ENCODE measurements around the gene TSPAN9.

Gene TSPAN9

GRCh38 chr12:3310271-3311026 lies 233.3 kb downstream of the TSPAN9 start:
- no peak for DNase-seq
- TF ChIP-seq, protein P1, sequence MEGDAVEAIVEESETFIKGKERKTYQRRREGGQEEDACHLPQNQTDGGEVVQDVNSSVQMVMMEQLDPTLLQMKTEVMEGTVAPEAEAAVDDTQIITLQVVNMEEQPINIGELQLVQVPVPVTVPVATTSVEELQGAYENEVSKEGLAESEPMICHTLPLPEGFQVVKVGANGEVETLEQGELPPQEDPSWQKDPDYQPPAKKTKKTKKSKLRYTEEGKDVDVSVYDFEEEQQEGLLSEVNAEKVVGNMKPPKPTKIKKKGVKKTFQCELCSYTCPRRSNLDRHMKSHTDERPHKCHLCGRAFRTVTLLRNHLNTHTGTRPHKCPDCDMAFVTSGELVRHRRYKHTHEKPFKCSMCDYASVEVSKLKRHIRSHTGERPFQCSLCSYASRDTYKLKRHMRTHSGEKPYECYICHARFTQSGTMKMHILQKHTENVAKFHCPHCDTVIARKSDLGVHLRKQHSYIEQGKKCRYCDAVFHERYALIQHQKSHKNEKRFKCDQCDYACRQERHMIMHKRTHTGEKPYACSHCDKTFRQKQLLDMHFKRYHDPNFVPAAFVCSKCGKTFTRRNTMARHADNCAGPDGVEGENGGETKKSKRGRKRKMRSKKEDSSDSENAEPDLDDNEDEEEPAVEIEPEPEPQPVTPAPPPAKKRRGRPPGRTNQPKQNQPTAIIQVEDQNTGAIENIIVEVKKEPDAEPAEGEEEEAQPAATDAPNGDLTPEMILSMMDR (IDR thresholded peaks at IDR 0.05), result no peak
- Mint-ChIP-seq H3K4me1 (peaks cover 51% of the 10 kb centered on the region), H3K9me3 (no peaks in the 10 kb centered on the region), H3K36me3 (ENCODE audit: low read depth) (no peaks in the 10 kb centered on the region), H3K27me3 (ENCODE audit: low read depth, poor library complexity) (peaks cover 20% of the 10 kb centered on the region), H3K4me3 (no peak overlapping the region), H3K27ac (no peak overlapping the region)

DNA sequence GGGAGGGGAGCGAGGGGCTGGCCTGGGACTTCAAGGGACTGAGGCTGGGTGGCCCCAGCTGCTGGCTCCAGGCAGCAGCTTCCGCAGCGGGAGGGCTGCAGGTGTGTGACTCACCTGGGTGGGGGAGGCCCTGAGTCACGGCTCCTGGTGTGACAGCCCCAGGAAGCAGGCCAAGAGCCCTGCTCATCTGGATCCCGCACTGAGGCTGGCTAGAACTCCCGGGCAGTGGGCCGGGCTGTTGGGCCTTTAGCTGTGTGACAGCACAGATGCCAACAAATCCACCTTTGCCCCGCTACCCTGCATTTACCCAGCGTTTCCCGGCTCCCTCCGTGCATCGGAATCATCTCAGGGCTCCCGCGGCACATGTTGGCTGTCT lies 233.8 kb downstream of the TSPAN9 start:
- TF ChIP-seq, protein P1 (IDR thresholded peaks at IDR 0.05), result no peak
- peaks cover 55% of the 10 kb centered on the region for H3K4me1 Mint-ChIP-seq
- H3K27ac Mint-ChIP-seq, result no peak overlapping the region
- no peak for DNase-seq
- H3K9me3 Mint-ChIP-seq, result no peaks in the 10 kb centered on the region
- no peak overlapping the region for H3K4me3 Mint-ChIP-seq
- peaks cover 25% of the 10 kb centered on the region for H3K27me3 Mint-ChIP-seq (ENCODE audit: low read depth, poor library complexity)
- no peaks in the 10 kb centered on the region for H3K36me3 Mint-ChIP-seq (ENCODE audit: low read depth)

DNA sequence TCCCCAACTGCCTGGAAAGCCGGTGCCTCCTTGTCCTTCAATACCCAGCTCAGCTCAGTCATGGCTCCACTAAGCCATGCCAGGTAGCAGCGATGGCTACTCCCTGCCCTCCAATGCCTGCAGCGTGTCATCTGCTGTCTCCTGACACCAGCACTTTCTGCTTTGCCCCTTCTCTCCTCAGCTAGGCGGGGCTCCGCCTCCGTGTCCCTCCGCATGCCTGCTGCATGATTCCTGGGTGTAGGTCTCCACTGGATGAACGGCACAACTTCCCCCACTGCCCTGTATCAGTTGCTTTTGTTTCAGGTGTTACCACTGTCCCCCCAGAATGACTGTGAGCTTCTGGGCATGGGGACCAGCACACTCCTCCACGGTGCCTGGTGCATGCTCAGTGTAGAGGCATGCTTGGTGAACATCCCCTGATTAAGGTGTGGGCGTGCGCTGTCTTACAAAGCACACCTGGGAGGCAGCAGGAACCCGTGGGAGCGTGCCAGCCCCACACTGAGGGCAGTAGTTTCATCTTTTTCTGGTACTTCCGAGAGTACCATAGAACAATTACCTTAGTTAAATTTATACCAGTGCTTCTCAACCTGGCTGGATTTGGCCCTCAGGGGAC lies 234.4 kb downstream of the TSPAN9 start:
- Mint-ChIP-seq H3K9me3 (no peaks in the 10 kb centered on the region), H3K27ac (no peak overlapping the region), H3K36me3 (ENCODE audit: low read depth) (no peaks in the 10 kb centered on the region), H3K4me3 (no peak overlapping the region), H3K4me1 (peaks cover 55% of the 10 kb centered on the region), H3K27me3 (ENCODE audit: low read depth, poor library complexity) (peaks cover 29% of the 10 kb centered on the region)
- no peak for DNase-seq
- TF ChIP-seq, protein P1 (IDR thresholded peaks at IDR 0.05), result no peak

- no peak for DNase-seq
- H3K27ac Mint-ChIP-seq, result no peak overlapping the region
- no peaks in the 10 kb centered on the region for H3K9me3 Mint-ChIP-seq
- H3K27me3 Mint-ChIP-seq (ENCODE audit: low read depth, poor library complexity), result peaks cover 29% of the 10 kb centered on the region
- H3K4me3 Mint-ChIP-seq, result no peak overlapping the region
- peaks cover 40% of the 10 kb centered on the region for H3K4me1 Mint-ChIP-seq
- no peaks in the 10 kb centered on the region for H3K36me3 Mint-ChIP-seq (ENCODE audit: low read depth)
- TF ChIP-seq, protein P1 (IDR thresholded peaks at IDR 0.05), result no peak
These were observed 235.9 kb downstream of the TSPAN9 start for GRCh38 chr12:3313066-3313465.

- H3K27me3 Mint-ChIP-seq (ENCODE audit: low read depth, poor library complexity), result peaks cover 27% of the 10 kb centered on the region
- TF ChIP-seq, protein P1 (IDR thresholded peaks at IDR 0.05), result peak; percentile 42
- H3K36me3 Mint-ChIP-seq (ENCODE audit: low read depth), result no peaks in the 10 kb centered on the region
- peaks cover 33% of the 10 kb centered on the region for H3K4me1 Mint-ChIP-seq
- H3K27ac Mint-ChIP-seq, result peak overlapping the region; percentile 85
- peak; percentile 42 for DNase-seq
- H3K9me3 Mint-ChIP-seq, result no peaks in the 10 kb centered on the region
- H3K4me3 Mint-ChIP-seq, result no peak overlapping the region
These were observed 236.8 kb downstream of the TSPAN9 start for GRCh38 chr12:3313675-3314663.
